Measurements from ENCODE around the gene R3HDM4.

DNA sequence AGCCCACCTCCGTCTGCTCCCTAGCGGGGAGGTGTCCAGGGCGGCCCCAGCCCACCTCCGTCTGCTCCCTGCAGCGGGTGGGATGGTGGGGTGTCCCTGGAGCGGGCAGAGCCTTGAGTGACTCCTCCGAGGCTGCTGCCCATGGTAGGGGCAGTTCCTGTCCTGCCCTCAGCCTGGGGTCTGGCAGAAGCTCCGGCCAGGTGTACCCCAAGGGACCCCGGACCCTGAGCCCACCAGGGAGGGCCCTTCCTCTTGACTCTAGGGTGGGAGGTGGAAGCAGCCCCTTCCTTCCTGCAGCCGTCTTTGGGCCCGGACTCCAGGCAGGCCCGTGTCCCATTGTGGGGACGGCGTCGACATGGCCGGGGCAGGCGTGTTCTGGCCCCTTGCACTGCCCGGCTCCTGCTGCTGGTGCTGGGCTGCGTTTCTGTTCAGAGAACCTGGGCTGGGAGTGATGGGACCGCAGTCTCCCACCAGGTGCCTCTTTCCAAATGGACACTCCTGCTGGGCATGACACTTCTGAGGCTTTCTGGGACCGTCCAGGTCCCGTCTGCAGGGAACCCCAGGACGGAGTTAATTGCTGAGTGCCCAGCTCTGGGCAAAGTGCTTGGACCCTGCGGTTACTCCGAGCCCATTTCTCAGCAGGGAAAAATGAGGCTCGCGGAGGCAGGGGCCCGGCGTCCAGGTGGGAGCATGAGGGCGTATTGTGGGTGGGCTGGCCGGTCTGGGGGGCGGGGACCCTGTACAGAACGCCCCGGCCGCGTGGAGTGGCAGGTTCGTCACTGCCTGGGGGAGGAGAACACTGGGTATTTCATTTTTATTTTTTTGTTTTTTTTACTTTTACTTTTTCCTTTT lies 32.6 kb upstream of the R3HDM4 start:
- TF ChIP-seq, protein P1, sequence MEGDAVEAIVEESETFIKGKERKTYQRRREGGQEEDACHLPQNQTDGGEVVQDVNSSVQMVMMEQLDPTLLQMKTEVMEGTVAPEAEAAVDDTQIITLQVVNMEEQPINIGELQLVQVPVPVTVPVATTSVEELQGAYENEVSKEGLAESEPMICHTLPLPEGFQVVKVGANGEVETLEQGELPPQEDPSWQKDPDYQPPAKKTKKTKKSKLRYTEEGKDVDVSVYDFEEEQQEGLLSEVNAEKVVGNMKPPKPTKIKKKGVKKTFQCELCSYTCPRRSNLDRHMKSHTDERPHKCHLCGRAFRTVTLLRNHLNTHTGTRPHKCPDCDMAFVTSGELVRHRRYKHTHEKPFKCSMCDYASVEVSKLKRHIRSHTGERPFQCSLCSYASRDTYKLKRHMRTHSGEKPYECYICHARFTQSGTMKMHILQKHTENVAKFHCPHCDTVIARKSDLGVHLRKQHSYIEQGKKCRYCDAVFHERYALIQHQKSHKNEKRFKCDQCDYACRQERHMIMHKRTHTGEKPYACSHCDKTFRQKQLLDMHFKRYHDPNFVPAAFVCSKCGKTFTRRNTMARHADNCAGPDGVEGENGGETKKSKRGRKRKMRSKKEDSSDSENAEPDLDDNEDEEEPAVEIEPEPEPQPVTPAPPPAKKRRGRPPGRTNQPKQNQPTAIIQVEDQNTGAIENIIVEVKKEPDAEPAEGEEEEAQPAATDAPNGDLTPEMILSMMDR (IDR thresholded peaks at IDR 0.05): no peak
- TF ChIP-seq POLR2A (IDR thresholded peaks at IDR 0.05): no peak
- TF ChIP-seq EP300 (IDR thresholded peaks at IDR 0.05): no peak

Data from gastroesophageal sphincter (tissue), 3 donors.